GM23338 (cell line): ENCODE results near the gene PLEKHG2. TPM values are rescaled to one million over a fixed set of nuclear protein-coding genes. Genes with fewer than 3 reads are reported as not detected.

Experiments
- ATAC-seq: fragments of 200-7000 bp; cut with Tn5 transposase; 3 replicates; pipeline ENCODE4 v1.9.1; 2020
- DNase-seq: peaks from one replicate; pipeline ENCODE4 v3.0.0-alpha.2; 2015; ENCODE audit warnings: low spot score
- H2AFZ ChIP-seq: fragments of 200-600 bp; sonication (generic); 2 replicates; pipeline ENCODE4 v1.8.0; 2016; ENCODE audit warnings: antibody characterized with exemption, mild to moderate bottlenecking, moderate library complexity
- H3F3A ChIP-seq: fragments of 200-600 bp; sonication (generic); replicated peaks from 2 replicates; pipeline ENCODE4 v1.8.0; 2017; ENCODE audit warnings: antibody characterized with exemption, mixed run types, low read depth
- H3K27ac ChIP-seq: fragments of 200-600 bp; sonication (generic); 2 replicates; pipeline ENCODE4 v1.6.1; 2016; ENCODE audit warnings: low read depth
- H3K27me3 ChIP-seq: fragments of 200-600 bp; sonication (generic); 2 replicates; pipeline ENCODE4 v1.8.0; 2016; ENCODE audit warnings: mild to moderate bottlenecking, mixed run types, moderate library complexity; ENCODE audit not compliant: insufficient read depth
- H3K36me3 ChIP-seq: fragments of 200-600 bp; sonication (generic); 2 replicates; pipeline ENCODE4 v1.8.0; 2016; ENCODE audit warnings: mild to moderate bottlenecking; ENCODE audit not compliant: insufficient read depth
- H3K4me1 ChIP-seq: fragments of 200-600 bp; sonication (generic); 2 replicates; pipeline ENCODE4 v1.8.0; 2016; ENCODE audit warnings: mild to moderate bottlenecking, moderate library complexity; ENCODE audit not compliant: insufficient read depth
- H3K4me2 ChIP-seq: fragments of 200-600 bp; sonication (generic); 2 replicates; pipeline ENCODE4 v1.7.1; 2017; ENCODE audit warnings: mixed run types
- H3K4me3 ChIP-seq: fragments of 200-600 bp; sonication (generic); 2 replicates; pipeline ENCODE4 v1.6.1; 2016; ENCODE audit warnings: mixed run types
- H3K79me2 ChIP-seq: fragments of 200-600 bp; sonication (generic); replicated peaks from 2 replicates; pipeline ENCODE4 v1.8.0; 2017; ENCODE audit warnings: mild to moderate bottlenecking; ENCODE audit not compliant: insufficient read depth
- H3K9me2 ChIP-seq: fragments of 200-600 bp; sonication (generic); 2 replicates; pipeline ENCODE4 v1.8.0; 2017; ENCODE audit not compliant: insufficient read depth
- H4K20me1 ChIP-seq: fragments of 200-600 bp; sonication (generic); replicated peaks from 2 replicates; pipeline ENCODE4 v1.8.0; 2017; ENCODE audit warnings: mild to moderate bottlenecking; ENCODE audit not compliant: insufficient read depth
- H3K27ac Mint-ChIP-seq: 2 replicates; pipeline ENCODE4 v1.8.0; 2020; ENCODE audit warnings: inconsistent platforms, mild to moderate bottlenecking, moderate library complexity, mixed read lengths
- H3K27me3 Mint-ChIP-seq: 3 replicates; pipeline ENCODE4 v1.8.0; 2022; ENCODE audit warnings: low read depth, mild to moderate bottlenecking, moderate library complexity, mixed read lengths, inconsistent platforms; ENCODE audit not compliant: insufficient read depth, poor library complexity
- H3K36me3 Mint-ChIP-seq: 3 replicates; pipeline ENCODE4 v1.8.0; 2021; ENCODE audit warnings: low read depth, mild to moderate bottlenecking, inconsistent platforms, moderate library complexity, mixed read lengths
- H3K4me1 Mint-ChIP-seq: 3 replicates; pipeline ENCODE4 v1.8.0; 2020; ENCODE audit warnings: mild to moderate bottlenecking, inconsistent platforms, mixed read lengths
- H3K4me3 Mint-ChIP-seq: 3 replicates; pipeline ENCODE4 v1.8.0; 2021; ENCODE audit warnings: moderate library complexity, mild to moderate bottlenecking, inconsistent platforms, mixed read lengths
- H3K9me3 Mint-ChIP-seq: 3 replicates; pipeline ENCODE4 v1.8.0; 2020; ENCODE audit warnings: moderate library complexity, mild to moderate bottlenecking, inconsistent platforms, mixed read lengths
- CREB1 ChIP-seq: fragments of 250-450 bp; sonication (Bioruptor Pico); IDR thresholded peaks from 2 replicates; pipeline ENCODE4 v1.5.0; 2020; ENCODE audit warnings: low read depth, mild to moderate bottlenecking, moderate library complexity
- CTCF ChIP-seq, 2 experiments: fragments of 200-600 bp in 1 of 2; sonication (generic) in 1 of 2; conservative IDR thresholded peaks; 2 replicates each; pipeline versions ENCODE4 v1.5.1 to v1.6.1; 2016 to 2017; ENCODE audit warnings: antibody characterized with exemption in 2 of 2, low read depth in 2 of 2, mild to moderate bottlenecking in 2 of 2, moderate library complexity in 1 of 2
- ETS1 ChIP-seq: IDR thresholded peaks from 2 replicates; pipeline ENCODE4 v1.6.1; 2016; ENCODE audit warnings: antibody characterized with exemption
- EZH2 ChIP-seq: fragments of 200-600 bp; sonication (generic); IDR thresholded peaks from one replicate; pipeline ENCODE4 v1.8.0; 2017; ENCODE audit warnings: antibody characterized with exemption, mild to moderate bottlenecking, low read depth; ENCODE audit not compliant: unreplicated experiment
- EZH2phosphoT487 ChIP-seq: fragments of 200-600 bp; sonication (generic); IDR thresholded peaks from one replicate; pipeline ENCODE4 v1.8.1; 2018; ENCODE audit warnings: antibody characterized with exemption; ENCODE audit not compliant: unreplicated experiment
- JUNB ChIP-seq: IDR thresholded peaks from one replicate; pipeline ENCODE4 v1.6.1; 2016; ENCODE audit warnings: antibody characterized with exemption; ENCODE audit not compliant: unreplicated experiment
- POLR2AphosphoS5 ChIP-seq: IDR thresholded peaks from 2 replicates; pipeline ENCODE4 v1.6.1; 2016; ENCODE audit warnings: antibody characterized with exemption, low read depth
- REST ChIP-seq: IDR thresholded peaks from one replicate; pipeline ENCODE4 v1.6.1; 2018; ENCODE audit warnings: antibody characterized with exemption; ENCODE audit not compliant: unreplicated experiment
- STAT1 ChIP-seq: IDR thresholded peaks from one replicate; pipeline ENCODE4 v1.6.1; 2016; ENCODE audit warnings: antibody characterized with exemption; ENCODE audit not compliant: unreplicated experiment
- ZNF114 ChIP-seq: fragments of 250-450 bp; sonication (Bioruptor Pico); IDR thresholded peaks from 2 replicates; pipeline ENCODE4 v1.5.0; 2020; ENCODE audit warnings: mild to moderate bottlenecking, moderate library complexity
- ZNF331 ChIP-seq: fragments of 250-450 bp; sonication (Bioruptor Pico); IDR thresholded peaks from 2 replicates; pipeline ENCODE4 v1.5.0; 2020; ENCODE audit warnings: low read depth, mild to moderate bottlenecking, moderate library complexity
- polyA plus RNA-seq: library from polyadenylated mRNA; unstranded; fragments of >200 nt; fragmentation: Nextera tagmentation; extraction: Ambion mirVana; gene quantifications from 2 replicates; pipeline ENCODE4 v1.2.1, GENCODE V29; 2016
- total RNA-seq: library from RNA; depleted of rRNA; stranded (reverse); fragments of >200 nt; shearing (Covaris generic); gene quantifications from 2 replicates; pipeline ENCODE4 v1.2.3, GENCODE V29; 2014

The PLEKHG2 gene
- total and polyA plus RNA-seq, 2 experiments from 2014 or later, result 15.5 to 41.3 TPM

GRCh38 chr19:39435499-39436349 lies 23.3 kb downstream of the PLEKHG2 start, which contains the start of gene RPS16:
Gene RPS16 (minus strand): TSS chr19:39435949. CDS start chr19:39435895, 54 bp downstream.
- no peaks in the 10 kb centered on the region for H3K27me3 ChIP-seq
- H3K27ac ChIP-seq, result peak within 1 kb of the TSS; percentile 100
- Mint-ChIP-seq H3K36me3 (peaks cover 51% of the 10 kb centered on the region), H3K27ac (peak within 1 kb of the TSS; percentile 99), H3K27me3 (peaks cover 51% of the 10 kb centered on the region), H3K9me3 (peaks cover 6% of the 10 kb centered on the region), H3K4me1 (peaks cover 44% of the 10 kb centered on the region), H3K4me3 (peak within 1 kb of the TSS; percentile 100)
- H2AFZ ChIP-seq, result no peak within 1 kb of the TSS
- H3K9me2 ChIP-seq, result no peaks in the 10 kb centered on the region
- H3F3A ChIP-seq, result peaks cover 49% of the 10 kb centered on the region
- H3K4me3 ChIP-seq, result peak within 1 kb of the TSS; percentile 100
- ATAC-seq (peak; percentile 91), DNase-seq (peak; percentile 99)
- H4K20me1 ChIP-seq, result peaks cover 23% of the 10 kb centered on the region
- peak within 1 kb of the TSS; percentile 100 for H3K4me2 ChIP-seq
- H3K79me2 ChIP-seq, result peaks cover 27% of the 10 kb centered on the region
- peaks cover 34% of the 10 kb centered on the region for H3K36me3 ChIP-seq
- peaks cover 20% of the 10 kb centered on the region for H3K4me1 ChIP-seq
- TF ChIP-seq CTCF (conservative IDR thresholded peaks at IDR 0.05; ENCODE audit: low read depth in 2 of 2) (no peak), ETS1 (peak; percentile 93), EZH2 (no peak), POLR2AphosphoS5 (peak; percentile 99), CREB1 (CRISPR knock-in tag) (0 out of 2 replicates have a peak, but pooled peaks have one; percentile 58)

- peaks cover 27% of the 10 kb centered on the region for H3K79me2 ChIP-seq
- DNase-seq, result peak; percentile 29
- H3K4me3 ChIP-seq, result peak overlapping the region; percentile 100
- H3K4me2 ChIP-seq, result peak overlapping the region; percentile 89
- no peak; the same call in 2 of the 3 replicates for ATAC-seq
- H3K27ac ChIP-seq, result peak overlapping the region; percentile 98
- H3K27me3 Mint-ChIP-seq, result peaks cover 48% of the 10 kb centered on the region
- no peak overlapping the region for H2AFZ ChIP-seq
- H3K9me2 ChIP-seq, result no peaks in the 10 kb centered on the region
- H3K36me3 ChIP-seq, result peaks cover 34% of the 10 kb centered on the region
- H3K27ac Mint-ChIP-seq, result peak overlapping the region; percentile 96
- TF ChIP-seq ZNF114 (CRISPR knock-in tag) (no peak), CREB1 (CRISPR knock-in tag) (no peak), EZH2 (no peak), ZNF331 (CRISPR knock-in tag) (no peak), ETS1 (no peak), STAT1 (no peak), JUNB (no peak), REST (no peak), EZH2phosphoT487 (no peak), POLR2AphosphoS5 (no peak)
- peaks cover 6% of the 10 kb centered on the region for H3K9me3 Mint-ChIP-seq
- H3K36me3 Mint-ChIP-seq, result peaks cover 45% of the 10 kb centered on the region
- H3K4me1 Mint-ChIP-seq, result peaks cover 39% of the 10 kb centered on the region
- H3K27me3 ChIP-seq, result no peaks in the 10 kb centered on the region
- H3K4me1 ChIP-seq, result peaks cover 18% of the 10 kb centered on the region
- peaks cover 44% of the 10 kb centered on the region for H3F3A ChIP-seq
- H3K4me3 Mint-ChIP-seq, result peak overlapping the region; percentile 100
- H4K20me1 ChIP-seq, result peaks cover 23% of the 10 kb centered on the region
These were observed 23.9 kb downstream of the PLEKHG2 start for GRCh38 chr19:39436350-39436716.
